ENCODE measurements around the gene RAD51D. TPM values are rescaled to one million over a fixed set of nuclear protein-coding genes. Genes with fewer than 3 reads are reported as not detected.
A peak's percentile ranks its signal among the peaks of the same experiment; 100 is the strongest.

The RAD51D gene
- total and polyA plus RNA-seq, 8 donors = 13.6 to 20.8 (median 16.4) TPM

DNA sequence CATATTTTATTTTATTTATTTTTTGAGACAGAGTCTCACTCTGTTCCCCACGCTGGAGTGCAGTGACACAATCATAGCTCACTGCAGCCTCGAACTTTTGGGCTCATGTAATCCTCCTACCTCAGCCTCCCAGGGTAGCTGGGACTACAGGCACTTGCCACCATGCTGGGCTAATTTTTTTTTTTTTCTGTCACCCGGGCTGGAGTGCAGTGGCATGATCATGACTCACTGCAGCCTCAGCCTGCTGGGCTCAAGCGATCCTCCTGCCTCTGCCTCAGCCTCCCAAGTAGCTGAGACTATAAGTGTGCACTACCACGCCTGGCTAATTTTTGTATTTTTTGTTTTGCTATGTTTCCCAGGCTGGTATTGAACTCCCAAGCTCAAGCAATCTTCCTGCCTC, 45.1 kb upstream of the RAD51D start:
- Histone ChIP-seq H3K4me1 (peaks cover 0 to 6% of the 10 kb centered on the region in 2 donors), H3K9me3 (no peaks in the 10 kb centered on the region), H3K27me3 (no peaks in the 10 kb centered on the region), H3K27ac (no peak overlapping the region), H3K36me3 (no peaks in the 10 kb centered on the region), H3K4me3 (no peak overlapping the region)
- TF ChIP-seq, protein P1, sequence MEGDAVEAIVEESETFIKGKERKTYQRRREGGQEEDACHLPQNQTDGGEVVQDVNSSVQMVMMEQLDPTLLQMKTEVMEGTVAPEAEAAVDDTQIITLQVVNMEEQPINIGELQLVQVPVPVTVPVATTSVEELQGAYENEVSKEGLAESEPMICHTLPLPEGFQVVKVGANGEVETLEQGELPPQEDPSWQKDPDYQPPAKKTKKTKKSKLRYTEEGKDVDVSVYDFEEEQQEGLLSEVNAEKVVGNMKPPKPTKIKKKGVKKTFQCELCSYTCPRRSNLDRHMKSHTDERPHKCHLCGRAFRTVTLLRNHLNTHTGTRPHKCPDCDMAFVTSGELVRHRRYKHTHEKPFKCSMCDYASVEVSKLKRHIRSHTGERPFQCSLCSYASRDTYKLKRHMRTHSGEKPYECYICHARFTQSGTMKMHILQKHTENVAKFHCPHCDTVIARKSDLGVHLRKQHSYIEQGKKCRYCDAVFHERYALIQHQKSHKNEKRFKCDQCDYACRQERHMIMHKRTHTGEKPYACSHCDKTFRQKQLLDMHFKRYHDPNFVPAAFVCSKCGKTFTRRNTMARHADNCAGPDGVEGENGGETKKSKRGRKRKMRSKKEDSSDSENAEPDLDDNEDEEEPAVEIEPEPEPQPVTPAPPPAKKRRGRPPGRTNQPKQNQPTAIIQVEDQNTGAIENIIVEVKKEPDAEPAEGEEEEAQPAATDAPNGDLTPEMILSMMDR (IDR thresholded peaks at IDR 0.05) = no peak
- intact Hi-C loops (cut with DNase I) = loop anchor here in 1 of 2 donors (10.0 kb wide), 1 partner anchor 370 kb away; the partner anchor contains the start of gene SLFN12L
- DNase-seq = no peak
- ATAC-seq = no peak

DNA sequence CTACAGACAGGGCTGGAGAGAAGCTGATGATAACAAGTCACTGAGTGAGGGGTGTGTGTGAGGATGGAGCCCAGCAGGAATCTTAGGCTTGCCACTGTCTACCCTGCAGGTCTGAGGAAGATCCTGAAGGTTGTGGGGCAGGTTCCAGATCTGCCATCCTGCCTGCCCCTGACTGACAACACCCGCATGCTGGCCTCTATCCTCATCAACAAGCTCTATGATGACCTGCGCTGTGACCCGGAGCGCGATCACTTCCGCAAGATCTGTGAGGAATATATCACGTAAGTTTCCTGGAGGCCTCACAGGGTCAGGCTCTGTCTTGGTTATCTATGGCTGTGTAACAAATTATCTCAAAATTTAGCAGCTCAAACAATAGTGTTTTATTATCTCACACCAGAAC, 44.2 kb upstream of the RAD51D start:
- intact Hi-C loops (cut with DNase I) = loop anchor here in 1 of 2 donors (10.0 kb wide), 1 partner anchor 371 kb away; the partner anchor contains the start of gene SLFN12L
- DNase-seq (no peak), ATAC-seq (no peak)
- peaks cover 0 to 6% of the 10 kb centered on the region in 2 donors for H3K4me1 ChIP-seq
- H3K27me3 ChIP-seq = no peaks in the 10 kb centered on the region
- H3K36me3 ChIP-seq = no peaks in the 10 kb centered on the region
- H3K9me3 ChIP-seq = no peaks in the 10 kb centered on the region
- no peak overlapping the region for H3K27ac ChIP-seq
- no peak overlapping the region for H3K4me3 ChIP-seq
- TF ChIP-seq, protein P1 (IDR thresholded peaks at IDR 0.05) = no peak

DNA sequence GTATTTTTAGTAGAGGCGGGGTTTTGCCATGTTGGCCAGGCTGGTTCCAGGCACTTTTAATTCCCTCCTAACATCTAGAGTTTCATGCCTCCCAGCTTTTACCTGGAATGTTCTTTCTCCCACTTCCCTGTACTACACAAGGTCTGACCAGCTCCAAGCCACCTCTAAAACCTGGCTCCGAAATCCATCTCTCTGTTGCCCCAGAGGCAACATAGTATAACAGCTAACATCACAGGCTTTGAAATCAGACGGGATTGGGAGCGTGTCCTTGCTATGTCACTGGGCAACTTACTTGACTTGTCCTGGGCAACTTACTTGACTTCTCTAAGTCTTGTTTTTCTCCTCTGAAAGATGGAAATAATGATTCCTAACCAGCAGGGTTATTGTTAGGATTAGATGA, 43.1 kb upstream of the RAD51D start:
- DNase-seq (no peak), ATAC-seq (no peak)
- Histone ChIP-seq H3K4me3 (no peak overlapping the region), H3K27me3 (no peaks in the 10 kb centered on the region), H3K27ac (no peak overlapping the region), H3K36me3 (no peaks in the 10 kb centered on the region), H3K9me3 (no peaks in the 10 kb centered on the region), H3K4me1 (peaks cover 0 to 6% of the 10 kb centered on the region in 2 donors)
- TF ChIP-seq, protein P1 (IDR thresholded peaks at IDR 0.05) = no peak
- intact Hi-C loops (cut with DNase I) = loop anchor here in 1 of 2 donors (10.0 kb wide), 1 partner anchor 372 kb away; the partner anchor contains the start of gene SLFN12L

DNA sequence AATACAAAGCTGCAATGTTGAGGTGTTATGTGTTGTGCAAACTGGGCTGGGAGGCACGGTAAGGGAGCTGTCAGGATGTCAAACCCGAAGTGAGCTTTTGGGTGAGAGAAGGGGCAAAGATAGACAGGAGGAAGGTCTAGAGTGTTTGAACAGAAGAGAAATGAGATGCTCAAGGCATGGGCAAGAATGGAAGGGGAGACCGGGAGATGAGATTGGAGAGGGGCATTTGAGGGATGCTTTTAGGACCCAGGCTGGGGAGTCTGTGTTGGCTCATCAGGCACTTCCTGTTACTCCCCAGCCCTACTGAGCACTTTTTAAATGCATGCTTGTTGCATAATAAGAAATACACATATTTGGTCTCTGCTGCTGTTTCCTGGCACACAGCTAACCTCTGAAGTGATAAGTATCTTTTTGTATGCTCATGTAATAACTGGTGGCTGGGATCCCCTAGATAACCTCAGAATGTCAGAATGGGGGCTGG, 41.7 kb upstream of the RAD51D start:
- no peaks in the 10 kb centered on the region for H3K36me3 ChIP-seq
- H3K4me1 ChIP-seq = peaks cover 0 to 6% of the 10 kb centered on the region in 2 donors
- ATAC-seq = no peak
- peak in 1 of 4 donors; percentile 47 for DNase-seq
- H3K4me3 ChIP-seq = no peak overlapping the region
- no peaks in the 10 kb centered on the region for H3K27me3 ChIP-seq
- intact Hi-C loops (cut with DNase I) = loop anchor here in 1 of 2 donors (10.0 kb wide), 1 partner anchor 373 kb away; the partner anchor contains the start of gene SLFN12L
- no peak overlapping the region for H3K27ac ChIP-seq
- TF ChIP-seq, protein P1 (IDR thresholded peaks at IDR 0.05) = no peak
- H3K9me3 ChIP-seq = no peaks in the 10 kb centered on the region

DNA sequence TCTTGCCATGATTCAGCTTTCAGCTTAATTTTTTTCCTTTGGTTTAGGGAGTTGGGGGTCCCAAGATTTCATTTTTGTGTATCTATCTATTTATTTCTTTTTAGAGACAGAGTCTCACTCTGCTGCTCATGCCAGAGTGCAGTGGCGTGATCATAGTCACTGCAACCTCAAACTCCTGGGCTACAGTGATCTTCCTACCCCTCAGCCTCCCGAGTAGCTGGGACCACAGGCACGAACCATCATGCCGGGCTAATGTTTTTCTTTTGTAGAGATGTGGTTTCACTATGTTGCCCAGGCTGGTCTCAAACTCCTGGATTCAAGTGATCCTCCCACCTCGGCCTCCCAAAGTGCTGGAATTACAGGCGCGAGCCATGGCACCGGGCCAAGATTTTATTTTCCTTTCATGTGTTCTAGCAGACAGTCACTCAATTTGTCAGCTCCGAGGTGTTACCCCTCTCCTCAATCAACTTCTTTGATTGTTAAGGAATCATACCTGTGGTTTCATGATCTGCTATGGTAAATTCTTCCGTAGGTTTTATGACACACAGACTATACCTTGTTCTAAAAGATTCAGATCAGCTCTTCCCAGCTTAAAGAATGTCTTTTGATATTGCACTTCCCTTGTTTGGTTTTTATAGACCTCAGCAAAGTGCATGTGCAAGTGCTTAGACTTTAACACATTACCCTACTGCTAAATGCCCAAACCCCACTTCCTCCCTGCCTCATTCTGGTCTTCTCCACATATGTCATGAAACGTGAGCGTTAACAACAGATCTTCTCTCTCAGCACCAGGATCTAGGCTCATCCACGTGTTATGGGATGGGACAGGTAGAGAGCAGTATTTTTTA, 40.9 kb upstream of the RAD51D start:
- H3K27me3 ChIP-seq = no peaks in the 10 kb centered on the region
- no peak for ATAC-seq
- no peak for DNase-seq
- H3K4me3 ChIP-seq = no peak overlapping the region
- intact Hi-C loops (cut with DNase I) = loop anchor here in 1 of 2 donors (10.0 kb wide), 1 partner anchor 374 kb away; the partner anchor contains the start of gene SLFN12L
- H3K9me3 ChIP-seq = no peaks in the 10 kb centered on the region
- H3K36me3 ChIP-seq = no peaks in the 10 kb centered on the region
- TF ChIP-seq, protein P1 (IDR thresholded peaks at IDR 0.05) = no peak
- H3K27ac ChIP-seq = no peak overlapping the region
- peaks cover 0 to 6% of the 10 kb centered on the region in 2 donors for H3K4me1 ChIP-seq
